ENCODE measurements around the gene FKBP15. TPM values are rescaled to one million over a fixed set of nuclear protein-coding genes. Genes with fewer than 3 reads are reported as not detected.
"Not testable (repeated sequence)": the region's sequence is repeated elsewhere in the genome, so short reads cannot be mapped to it uniquely, and the experiment has no call there.

The FKBP15 gene
- total RNA-seq, 4 donors from 2014 or later: 25.7 to 43.8 (median 29.2) TPM

DNA sequence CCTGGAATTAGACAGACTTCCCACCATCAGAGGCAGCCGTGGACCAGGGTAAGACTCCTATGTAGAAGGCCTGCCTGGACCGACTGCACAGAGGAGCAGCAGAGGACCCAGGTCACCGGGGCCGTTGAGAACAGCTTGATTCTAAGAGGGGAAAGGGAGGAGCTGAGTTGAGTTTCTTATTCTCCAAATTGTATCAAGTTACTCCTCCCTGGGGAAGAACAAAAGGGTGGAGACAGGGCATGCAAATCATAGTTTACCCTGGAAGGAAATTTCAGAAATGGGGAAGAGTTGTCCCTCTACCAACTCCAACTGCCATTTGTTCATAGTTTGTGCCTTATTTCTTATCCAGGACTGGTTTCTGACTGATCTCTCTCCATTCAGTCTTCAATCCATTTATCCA is 91.2 kb downstream of the FKBP15 start:
- 52 to 60% methylated on average over 4 of the region's 4 CpGs for WGBS, 2 donors
- Histone ChIP-seq H3K27ac (no peak overlapping the region), H3K4me3 (no peak overlapping the region), H3K4me1 (peaks cover 0 to 7% (median 2%) of the 10 kb centered on the region in 4 donors), H3K27me3 (no peaks in the 10 kb centered on the region), H3K9me3 (no peaks in the 10 kb centered on the region), H3K36me3 (no peaks in the 10 kb centered on the region)
- TF ChIP-seq EP300 (IDR thresholded peaks at IDR 0.05) (no peak), POLR2A (IDR thresholded peaks at IDR 0.05) (no peak)
- TF ChIP-seq, protein P1, sequence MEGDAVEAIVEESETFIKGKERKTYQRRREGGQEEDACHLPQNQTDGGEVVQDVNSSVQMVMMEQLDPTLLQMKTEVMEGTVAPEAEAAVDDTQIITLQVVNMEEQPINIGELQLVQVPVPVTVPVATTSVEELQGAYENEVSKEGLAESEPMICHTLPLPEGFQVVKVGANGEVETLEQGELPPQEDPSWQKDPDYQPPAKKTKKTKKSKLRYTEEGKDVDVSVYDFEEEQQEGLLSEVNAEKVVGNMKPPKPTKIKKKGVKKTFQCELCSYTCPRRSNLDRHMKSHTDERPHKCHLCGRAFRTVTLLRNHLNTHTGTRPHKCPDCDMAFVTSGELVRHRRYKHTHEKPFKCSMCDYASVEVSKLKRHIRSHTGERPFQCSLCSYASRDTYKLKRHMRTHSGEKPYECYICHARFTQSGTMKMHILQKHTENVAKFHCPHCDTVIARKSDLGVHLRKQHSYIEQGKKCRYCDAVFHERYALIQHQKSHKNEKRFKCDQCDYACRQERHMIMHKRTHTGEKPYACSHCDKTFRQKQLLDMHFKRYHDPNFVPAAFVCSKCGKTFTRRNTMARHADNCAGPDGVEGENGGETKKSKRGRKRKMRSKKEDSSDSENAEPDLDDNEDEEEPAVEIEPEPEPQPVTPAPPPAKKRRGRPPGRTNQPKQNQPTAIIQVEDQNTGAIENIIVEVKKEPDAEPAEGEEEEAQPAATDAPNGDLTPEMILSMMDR (IDR thresholded peaks at IDR 0.05): no peak
- no peak for DNase-seq (ENCODE audit: low spot score in 2 of 2)

DNA sequence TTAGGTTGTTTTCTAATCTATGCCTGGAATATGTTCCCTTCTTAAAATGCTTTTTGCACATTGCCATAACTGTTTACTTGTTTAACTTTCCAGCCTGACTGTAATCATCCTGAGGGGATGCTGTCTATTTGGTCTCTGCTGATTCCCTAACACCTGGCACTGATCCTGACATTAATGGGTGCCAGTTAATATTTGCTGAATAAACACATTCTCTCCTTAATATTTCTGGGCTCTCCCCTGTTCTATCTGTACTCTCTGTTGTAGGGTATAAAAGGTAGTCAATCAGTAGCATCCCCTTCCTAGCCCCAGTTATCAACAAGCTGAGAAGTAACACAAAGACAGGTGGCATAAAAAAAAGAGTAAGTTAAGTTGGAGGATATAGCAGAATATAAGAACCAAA is 91.6 kb downstream of the FKBP15 start:
- no peak for DNase-seq (ENCODE audit: low spot score in 2 of 2)
- Histone ChIP-seq H3K4me3 (no peak overlapping the region), H3K27ac (no peak overlapping the region), H3K4me1 (peaks cover 0 to 7% (median 2%) of the 10 kb centered on the region in 4 donors), H3K27me3 (no peaks in the 10 kb centered on the region), H3K36me3 (no peaks in the 10 kb centered on the region), H3K9me3 (no peaks in the 10 kb centered on the region)
- TF ChIP-seq EP300 (IDR thresholded peaks at IDR 0.05): no peak
- TF ChIP-seq POLR2A (IDR thresholded peaks at IDR 0.05): no peak
- TF ChIP-seq, protein P1 (IDR thresholded peaks at IDR 0.05): no peak

DNA sequence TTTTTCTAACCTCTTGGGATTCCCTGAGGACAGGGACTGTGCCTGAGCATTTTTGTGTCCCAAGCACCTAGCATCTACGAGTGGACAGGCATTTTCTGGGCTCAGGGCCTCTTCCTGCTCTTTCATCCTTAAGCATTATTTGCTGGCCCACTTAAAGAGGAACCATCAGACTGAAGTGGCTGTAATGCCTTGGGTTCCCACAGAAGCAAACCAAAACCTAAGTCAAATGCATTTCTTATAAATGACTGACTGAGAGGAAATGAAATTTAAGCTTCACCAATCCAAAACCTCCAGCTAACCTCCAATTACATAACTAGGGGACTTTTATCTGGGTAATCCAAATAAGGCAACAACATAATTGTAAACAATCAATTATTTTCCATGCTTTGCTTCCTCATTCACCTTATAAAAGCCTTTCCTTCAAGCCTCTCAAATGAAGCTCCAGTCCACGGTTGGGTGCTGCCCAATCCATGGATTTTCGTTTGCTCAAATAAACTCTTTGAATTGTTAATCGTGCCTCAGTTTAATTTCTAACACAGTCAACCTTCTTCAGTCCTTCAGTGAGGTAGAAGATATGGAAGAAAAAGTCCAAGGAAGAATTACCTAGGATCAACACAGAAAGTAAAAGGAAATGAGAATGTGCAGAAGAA is 95.6 kb downstream of the FKBP15 start:
- Histone ChIP-seq H3K36me3 (no peaks in the 10 kb centered on the region), H3K27ac (no peak overlapping the region), H3K27me3 (no peaks in the 10 kb centered on the region), H3K9me3 (no peaks in the 10 kb centered on the region), H3K4me3 (no peak overlapping the region), H3K4me1 (no peaks in the 10 kb centered on the region)
- 73 to 79% methylated on average over 4 of the region's 4 CpGs for WGBS, 2 donors
- no peak for DNase-seq (ENCODE audit: low spot score in 2 of 2)
- TF ChIP-seq POLR2A (IDR thresholded peaks at IDR 0.05) (no peak), EP300 (IDR thresholded peaks at IDR 0.05) (no peak)

DNA sequence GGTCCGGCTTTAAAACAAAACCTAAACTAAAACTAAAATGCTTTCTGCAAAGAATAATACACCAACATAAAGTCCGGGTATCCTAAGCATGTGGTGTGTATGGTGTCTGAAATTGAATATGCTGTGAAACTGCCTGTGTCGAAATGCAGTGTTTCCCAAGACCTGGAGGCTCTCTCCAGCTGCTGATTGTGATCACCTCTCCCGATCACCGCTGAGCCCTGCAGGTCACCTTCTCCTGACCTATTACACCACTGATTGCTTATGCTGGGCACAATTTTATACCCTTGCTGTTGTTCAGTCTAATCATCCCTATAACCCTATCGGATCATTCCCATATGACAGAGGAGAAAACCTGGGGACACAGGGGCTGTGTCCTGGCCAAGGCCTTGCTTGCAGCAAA is 102.2 kb downstream of the FKBP15 start:
- not testable (repeated sequence) for H3K9me3 ChIP-seq; DNase-seq (ENCODE audit: low spot score in 2 of 2); H3K36me3 ChIP-seq; H3K27me3 ChIP-seq; H3K27ac ChIP-seq; H3K4me3 ChIP-seq; H3K4me1 ChIP-seq
- 100% methylated on average over 1 of the region's 6 CpGs; no CpG with 5 or more reads in 1 of the 2 donors for WGBS, 2 donors

Other genes with a start within 250 kb of the FKBP15 start
- gene ZNF883, start 209.1 kb downstream of the FKBP15 start, total RNA-seq: 1 to 10 TPM in 2 of 4 donors, under 1 TPM in 2; 0.84 to 2.4 (median 1.1) TPM
- gene ZFP37, start 164.6 kb downstream of the FKBP15 start, total RNA-seq: 1 to 10 TPM; 2.9 to 6.9 (median 3.2) TPM
- 10 to 100 TPM; 25.3 to 50.4 (median 39.9) TPM for gene SLC31A2, start 70.3 kb downstream of the FKBP15 start, total RNA-seq
- gene SLC31A1, start 267 bp upstream of the FKBP15 start, total RNA-seq: 10 to 100 TPM in 2 of 4 donors, 1 to 10 TPM in 2; 6.5 to 12.9 (median 10.6) TPM
- gene CDC26, start 54.3 kb upstream of the FKBP15 start, total RNA-seq: 10 to 100 TPM; 16.3 to 39.1 (median 26.8) TPM
- gene PRPF4, start 54.4 kb upstream of the FKBP15 start, total RNA-seq: 10 to 100 TPM in 2 of 4 donors, 1 to 10 TPM in 2; 9.0 to 14.4 (median 10.9) TPM
- under 1 TPM in 1 of 4 donors, not detected in 3; 0.20 TPM for gene RNF183, start 82.1 kb upstream of the FKBP15 start, total RNA-seq
- 1 to 10 TPM in 3 of 4 donors, under 1 TPM in 1; 0.60 to 2.8 (median 1.4) TPM for gene WDR31, start 119.0 kb upstream of the FKBP15 start, total RNA-seq
- gene BSPRY, start 128.3 kb upstream of the FKBP15 start, total RNA-seq: under 1 TPM in 3 of 4 donors, not detected in 1; 0.21 to 0.59 (median 0.30) TPM
- 10 to 100 TPM; 19.7 to 53.5 (median 25.7) TPM for gene HDHD3, start 155.7 kb upstream of the FKBP15 start, total RNA-seq
- 10 to 100 TPM; 36.3 to 80.4 (median 46.8) TPM for gene ALAD, start 180.0 kb upstream of the FKBP15 start, total RNA-seq
- 10 to 100 TPM; 22.2 to 28.4 (median 26.0) TPM for gene POLE3, start 189.4 kb upstream of the FKBP15 start, total RNA-seq
- gene C9orf43, start 189.5 kb upstream of the FKBP15 start, total RNA-seq: 1 to 10 TPM in 1 of 4 donors, under 1 TPM in 1, not detected in 2; 0.59 to 1.3 TPM
- 10 to 100 TPM; 18.0 to 45.9 (median 35.2) TPM for gene RGS3, start 242.4 kb upstream of the FKBP15 start, total RNA-seq